Measurements from ENCODE around the gene PCNX2.
"Not testable (repeated sequence)": the region's sequence is repeated elsewhere in the genome, so short reads cannot be mapped to it uniquely, and the experiment has no call there.

PCNX2 gene

GRCh38 chr1:233158322-233158721 lies 137.2 kb downstream of the PCNX2 start:
- no peak for DNase-seq (ENCODE audit: low spot score)

GRCh38 chr1:233157245-233157644 lies 138.3 kb downstream of the PCNX2 start:
- no peak for DNase-seq (ENCODE audit: low spot score)

GRCh38 chr1:233151861-233152260 lies 143.7 kb downstream of the PCNX2 start:
- no peak for DNase-seq (ENCODE audit: low spot score)

- no peak for DNase-seq (ENCODE audit: low spot score)
Observed at GRCh38 chr1:233144434-233144833, 151.1 kb downstream of the PCNX2 start.

GRCh38 chr1:233143241-233143640 lies 152.3 kb downstream of the PCNX2 start:
- DNase-seq (ENCODE audit: low spot score): no peak

- no peak for DNase-seq (ENCODE audit: low spot score)
Observed at GRCh38 chr1:233140974-233141373, 154.6 kb downstream of the PCNX2 start.

- DNase-seq (ENCODE audit: low spot score): no peak
Observed at GRCh38 chr1:233140499-233140898, 155.0 kb downstream of the PCNX2 start.

GRCh38 chr1:233138788-233139585 lies 156.5 kb downstream of the PCNX2 start:
- no peak for DNase-seq (ENCODE audit: low spot score)

GRCh38 chr1:233135833-233136232 lies 159.7 kb downstream of the PCNX2 start:
- no peak for DNase-seq (ENCODE audit: low spot score)

- no peak for DNase-seq (ENCODE audit: low spot score)
Observed at GRCh38 chr1:233132445-233132844, 163.1 kb downstream of the PCNX2 start.

GRCh38 chr1:233129031-233129430 lies 166.5 kb downstream of the PCNX2 start:
- not testable (repeated sequence) for DNase-seq (ENCODE audit: low spot score)

- DNase-seq (ENCODE audit: low spot score): no peak
Observed at GRCh38 chr1:233127157-233127556, 168.4 kb downstream of the PCNX2 start.

GRCh38 chr1:233122779-233123178 lies 172.7 kb downstream of the PCNX2 start:
- DNase-seq (ENCODE audit: low spot score): no peak

GRCh38 chr1:233121947-233122559 lies 173.5 kb downstream of the PCNX2 start:
- DNase-seq (ENCODE audit: low spot score): no peak

GRCh38 chr1:233114860-233115259 lies 180.7 kb downstream of the PCNX2 start:
- no peak for DNase-seq (ENCODE audit: low spot score)

GRCh38 chr1:233114159-233114558 lies 181.4 kb downstream of the PCNX2 start:
- DNase-seq (ENCODE audit: low spot score): no peak

- DNase-seq (ENCODE audit: low spot score): peak; percentile 73
Observed at GRCh38 chr1:233113009-233113879, 182.3 kb downstream of the PCNX2 start.

- DNase-seq (ENCODE audit: low spot score): no peak
Observed at GRCh38 chr1:233112186-233113008, 183.1 kb downstream of the PCNX2 start.

GRCh38 chr1:233111731-233112130 lies 183.8 kb downstream of the PCNX2 start:
- DNase-seq (ENCODE audit: low spot score): no peak

- no peak for DNase-seq (ENCODE audit: low spot score)
Observed at GRCh38 chr1:233109096-233109495, 186.4 kb downstream of the PCNX2 start.

GRCh38 chr1:233107716-233108130 lies 187.8 kb downstream of the PCNX2 start:
- DNase-seq (ENCODE audit: low spot score): not testable (repeated sequence)

All from kidney capillary endothelial cell (primary cell).